ENCODE results near the gene GPR162.

DNA sequence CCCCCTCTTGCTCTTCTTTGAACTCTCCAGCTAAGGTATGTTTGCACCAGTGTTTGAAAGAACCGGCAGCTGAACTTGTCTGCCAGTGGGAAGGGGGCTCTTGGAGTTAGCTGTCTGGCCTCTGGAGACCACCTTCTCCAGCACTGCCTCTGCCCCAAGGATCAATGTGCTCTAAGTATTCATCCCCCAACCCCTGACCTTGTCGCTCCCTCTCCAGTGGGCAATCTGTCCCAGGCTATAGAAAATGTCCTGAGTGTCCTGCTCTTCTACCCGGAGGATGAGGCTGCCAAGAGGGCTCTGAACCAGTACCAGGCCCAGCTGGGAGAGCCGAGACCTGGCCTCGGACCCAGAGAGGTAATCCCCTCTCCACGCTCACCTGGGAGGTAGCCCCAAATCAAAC, 9.4 kb downstream of the GPR162 start:
- TF ChIP-seq, protein P1, sequence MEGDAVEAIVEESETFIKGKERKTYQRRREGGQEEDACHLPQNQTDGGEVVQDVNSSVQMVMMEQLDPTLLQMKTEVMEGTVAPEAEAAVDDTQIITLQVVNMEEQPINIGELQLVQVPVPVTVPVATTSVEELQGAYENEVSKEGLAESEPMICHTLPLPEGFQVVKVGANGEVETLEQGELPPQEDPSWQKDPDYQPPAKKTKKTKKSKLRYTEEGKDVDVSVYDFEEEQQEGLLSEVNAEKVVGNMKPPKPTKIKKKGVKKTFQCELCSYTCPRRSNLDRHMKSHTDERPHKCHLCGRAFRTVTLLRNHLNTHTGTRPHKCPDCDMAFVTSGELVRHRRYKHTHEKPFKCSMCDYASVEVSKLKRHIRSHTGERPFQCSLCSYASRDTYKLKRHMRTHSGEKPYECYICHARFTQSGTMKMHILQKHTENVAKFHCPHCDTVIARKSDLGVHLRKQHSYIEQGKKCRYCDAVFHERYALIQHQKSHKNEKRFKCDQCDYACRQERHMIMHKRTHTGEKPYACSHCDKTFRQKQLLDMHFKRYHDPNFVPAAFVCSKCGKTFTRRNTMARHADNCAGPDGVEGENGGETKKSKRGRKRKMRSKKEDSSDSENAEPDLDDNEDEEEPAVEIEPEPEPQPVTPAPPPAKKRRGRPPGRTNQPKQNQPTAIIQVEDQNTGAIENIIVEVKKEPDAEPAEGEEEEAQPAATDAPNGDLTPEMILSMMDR (conservative IDR thresholded peaks at IDR 0.05; ENCODE audit: low read length), result no peak
- TF ChIP-seq EZH2phosphoT487 (IDR thresholded peaks at IDR 0.05; ENCODE audit: borderline replicate concordance), result no peak

Data from Loucy (cell line).